Stimulated activated CD4-positive, alpha-beta T cell treated with anti-CD3 and anti-CD28 coated beads, Interleukin-2, amount 100 ng/mL, for 24 hours (primary cell): ENCODE results near the gene HACD1.
A peak's percentile ranks its signal among the peaks of the same experiment; 100 is the strongest.

Experiments used
- DNase-seq, 2 donors: peaks; one replicate each; pipeline ENCODE4 v3.0.0-alpha.2; 2020

Gene HACD1

GRCh38 chr10:17617031-17617911 lies at the start of gene HACD1:
Gene HACD1 (minus strand): TSS chr10:17617374. CDS start chr10:17617339, 35 bp downstream.
- DNase-seq = peak; percentile 55 to 69

GRCh38 chr10:17665747-17666146 lies 48.6 kb upstream of the HACD1 start:
- DNase-seq = no peak

GRCh38 chr10:17663450-17663849 lies 46.3 kb upstream of the HACD1 start:
- DNase-seq = no peak

GRCh38 chr10:17662193-17663138 lies 45.3 kb upstream of the HACD1 start:
- no peak for DNase-seq

- no peak for DNase-seq
Measured at GRCh38 chr10:17661510-17661909, 44.3 kb upstream of the HACD1 start.

- no peak for DNase-seq
Measured at GRCh38 chr10:17660921-17661320, 43.7 kb upstream of the HACD1 start.

GRCh38 chr10:17659365-17659764 lies 42.2 kb upstream of the HACD1 start:
- DNase-seq = no peak

- no peak for DNase-seq
Measured at GRCh38 chr10:17657103-17657500, 39.9 kb upstream of the HACD1 start.

- no peak for DNase-seq
Measured at GRCh38 chr10:17655567-17656146, 38.5 kb upstream of the HACD1 start.

- DNase-seq = no peak
Measured at GRCh38 chr10:17655009-17655408, 37.8 kb upstream of the HACD1 start.

GRCh38 chr10:17652585-17652984 lies 35.4 kb upstream of the HACD1 start:
- DNase-seq = no peak

- no peak for DNase-seq
Measured at GRCh38 chr10:17651896-17652295, 34.7 kb upstream of the HACD1 start.

- DNase-seq = no peak
Measured at GRCh38 chr10:17650416-17650815, 33.2 kb upstream of the HACD1 start.

GRCh38 chr10:17649836-17650235 lies 32.7 kb upstream of the HACD1 start:
- no peak for DNase-seq

GRCh38 chr10:17649052-17649451 lies 31.9 kb upstream of the HACD1 start:
- DNase-seq = no peak

GRCh38 chr10:17648243-17649035 lies 31.3 kb upstream of the HACD1 start:
- DNase-seq = peak; percentile 39 to 53

- DNase-seq = no peak
Measured at GRCh38 chr10:17647326-17647725, 30.2 kb upstream of the HACD1 start.

- no peak for DNase-seq
Measured at GRCh38 chr10:17645621-17646345, 28.6 kb upstream of the HACD1 start.

GRCh38 chr10:17644485-17644943 lies 27.3 kb upstream of the HACD1 start:
- DNase-seq = no peak

- DNase-seq = peak; percentile 93 to 94
Measured at GRCh38 chr10:17643755-17644484, 26.7 kb upstream of the HACD1 start, which contains the start of gene STAM. Gene STAM (plus strand): TSS chr10:17644151. CDS start chr10:17644340, 189 bp downstream.

- peak in 1 of 2 donors; percentile 41 for DNase-seq
Measured at GRCh38 chr10:17643339-17643754, 26.2 kb upstream of the HACD1 start.
